ENCODE results near the gene SYNE2. TPM values are rescaled to one million over a fixed set of nuclear protein-coding genes. Genes with fewer than 3 reads are reported as not detected.
A peak's percentile ranks its signal among the peaks of the same experiment; 100 is the strongest.

The SYNE2 gene
- total RNA-seq, 2 experiments from 2014 or later, result 192 to 218 TPM

DNA sequence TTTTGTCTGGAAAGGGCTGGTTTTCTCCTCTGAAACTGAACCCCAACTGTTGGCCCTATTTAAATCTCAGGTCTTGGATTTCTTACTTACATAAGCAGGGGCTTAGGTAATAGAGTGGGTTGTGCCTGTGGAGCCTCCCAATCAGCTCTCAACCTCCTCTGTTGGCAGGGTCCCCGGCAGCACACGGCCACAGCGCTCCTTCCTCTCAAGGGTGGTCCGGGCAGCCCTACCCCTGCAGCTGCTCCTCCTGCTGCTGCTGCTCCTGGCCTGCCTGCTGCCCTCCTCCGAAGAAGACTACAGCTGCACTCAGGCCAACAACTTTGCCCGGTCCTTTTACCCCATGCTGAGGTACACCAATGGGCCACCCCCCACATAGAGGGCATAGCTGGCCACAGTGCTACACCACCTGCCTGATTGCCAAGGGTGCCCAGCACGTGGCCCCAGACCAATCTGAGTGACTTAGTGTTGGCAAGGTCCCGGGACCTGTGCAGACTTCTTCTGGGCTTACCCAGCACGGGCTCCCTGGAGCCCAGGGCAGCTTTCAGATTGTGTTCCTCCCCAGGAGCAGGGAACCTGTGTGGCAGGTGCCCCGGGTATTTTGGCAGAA, 372.4 kb downstream of the SYNE2 start:
- H3K27ac Mint-ChIP-seq, result no peak overlapping the region
- DNase-seq, result no peak
- peaks cover 45% of the 10 kb centered on the region for H3K36me3 Mint-ChIP-seq (ENCODE audit: low read depth)
- H3K4me3 Mint-ChIP-seq, result no peak overlapping the region
- CTCF ChIA-PET, result no interaction called here
- H3K9me3 Mint-ChIP-seq, result no peaks in the 10 kb centered on the region
- H3K27me3 Mint-ChIP-seq, result no peaks in the 10 kb centered on the region
- no peaks in the 10 kb centered on the region for H3K4me1 Mint-ChIP-seq
- POLR2A ChIA-PET, result no interaction called here

DNA sequence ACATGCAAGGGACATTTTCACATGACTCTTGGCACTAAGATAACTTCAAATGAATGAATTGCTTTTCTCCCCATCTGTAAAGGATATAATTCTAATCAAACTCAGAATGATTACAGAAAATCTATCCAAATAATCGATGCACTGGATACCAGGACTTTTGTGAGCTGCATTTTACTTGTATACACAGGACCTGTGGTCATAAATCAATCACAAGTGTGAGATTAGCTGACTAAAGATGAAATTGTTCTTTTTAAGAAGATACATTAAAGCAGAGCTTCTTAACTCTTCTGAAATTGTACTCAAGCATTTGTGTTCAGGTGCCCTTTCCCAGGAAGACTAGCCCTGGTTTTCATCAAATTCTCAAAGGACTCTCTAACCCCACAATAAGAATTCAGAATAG, 375.1 kb downstream of the SYNE2 start:
- Mint-ChIP-seq H3K4me3 (no peak overlapping the region), H3K27me3 (no peaks in the 10 kb centered on the region), H3K27ac (no peak overlapping the region), H3K4me1 (no peaks in the 10 kb centered on the region), H3K36me3 (ENCODE audit: low read depth) (peaks cover 41% of the 10 kb centered on the region), H3K9me3 (no peaks in the 10 kb centered on the region)
- no peak for DNase-seq
- ChIA-PET CTCF (interaction anchor here (1.2 kb wide), 1 partner anchor 36 kb away, joined by 3 read pairs; no protein-coding TSS in a partner anchor), POLR2A (no interaction called here)

DNA sequence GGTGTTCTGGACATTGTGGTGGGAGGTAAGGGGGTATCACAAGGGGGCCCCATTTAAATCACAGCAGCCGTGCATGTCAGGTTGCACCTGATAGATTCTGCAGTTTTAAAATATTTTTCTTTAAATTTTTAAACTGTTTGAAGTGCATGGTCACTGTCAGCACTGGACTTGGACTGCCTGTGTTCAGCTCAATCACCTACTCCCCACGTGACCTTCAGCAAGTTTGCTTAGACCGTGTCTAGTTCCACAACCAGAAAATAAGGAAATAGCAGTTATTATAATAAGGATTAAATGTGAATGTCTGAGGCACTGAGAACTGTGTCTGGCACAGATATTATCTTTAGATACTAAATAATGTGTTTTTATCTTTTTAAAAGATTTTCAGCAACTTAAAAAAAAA, 376.7 kb downstream of the SYNE2 start:
- Mint-ChIP-seq H3K27me3 (no peaks in the 10 kb centered on the region), H3K9me3 (no peaks in the 10 kb centered on the region), H3K27ac (no peak overlapping the region), H3K4me3 (no peak overlapping the region), H3K4me1 (no peaks in the 10 kb centered on the region), H3K36me3 (ENCODE audit: low read depth) (peaks cover 35% of the 10 kb centered on the region)
- POLR2A ChIA-PET, result no interaction called here
- DNase-seq, result no peak
- CTCF ChIA-PET, result interaction anchor here (0.5 kb wide), 1 partner anchor 840 kb away, joined by 3 read pairs; no protein-coding TSS in a partner anchor

DNA sequence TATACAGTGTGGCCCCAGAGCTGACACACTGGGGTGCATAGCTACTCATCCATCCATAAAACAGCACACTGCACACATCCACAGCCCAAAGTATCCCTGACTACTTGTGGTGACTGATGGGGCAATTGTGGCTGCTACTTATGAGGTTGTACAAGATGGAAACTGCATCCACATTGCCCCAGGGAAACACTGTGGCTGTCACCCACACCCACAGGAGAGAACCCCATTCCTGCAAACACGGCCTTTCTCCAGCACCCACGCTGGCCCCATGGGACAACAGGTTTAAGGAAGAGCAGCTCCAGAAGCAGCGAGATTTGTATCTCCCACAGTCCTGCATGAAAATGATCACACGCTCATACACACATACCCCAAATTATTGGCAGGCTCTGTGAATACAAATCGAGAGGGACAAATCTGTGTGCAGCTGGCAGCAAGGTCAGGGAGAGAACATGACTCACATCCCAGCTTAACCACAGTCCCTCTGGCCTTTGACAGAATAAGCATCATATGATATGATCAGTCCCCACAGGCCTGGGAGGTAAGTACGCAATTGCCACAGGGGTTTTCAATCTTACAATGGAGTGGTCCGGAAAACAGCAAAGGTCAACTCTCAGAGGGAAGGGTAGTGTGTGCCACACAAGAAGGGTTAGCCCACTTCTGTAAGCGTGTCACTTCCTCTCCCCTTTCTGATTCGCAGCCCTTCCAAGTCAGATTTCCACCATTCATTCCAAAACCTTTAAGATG, 379.5 kb downstream of the SYNE2 start:
- Mint-ChIP-seq H3K27me3 (no peaks in the 10 kb centered on the region), H3K36me3 (ENCODE audit: low read depth) (peaks cover 24% of the 10 kb centered on the region), H3K27ac (no peak overlapping the region), H3K9me3 (no peaks in the 10 kb centered on the region), H3K4me3 (no peak overlapping the region), H3K4me1 (no peaks in the 10 kb centered on the region)
- DNase-seq, result no peak
- ChIA-PET CTCF (interaction anchor here (0.6 to 1.2 kb wide), 3 partner anchors 19 to 73 kb away, joined by 3 to 4 read pairs (median 3); no protein-coding TSS in a partner anchor), POLR2A (no interaction called here)

DNA sequence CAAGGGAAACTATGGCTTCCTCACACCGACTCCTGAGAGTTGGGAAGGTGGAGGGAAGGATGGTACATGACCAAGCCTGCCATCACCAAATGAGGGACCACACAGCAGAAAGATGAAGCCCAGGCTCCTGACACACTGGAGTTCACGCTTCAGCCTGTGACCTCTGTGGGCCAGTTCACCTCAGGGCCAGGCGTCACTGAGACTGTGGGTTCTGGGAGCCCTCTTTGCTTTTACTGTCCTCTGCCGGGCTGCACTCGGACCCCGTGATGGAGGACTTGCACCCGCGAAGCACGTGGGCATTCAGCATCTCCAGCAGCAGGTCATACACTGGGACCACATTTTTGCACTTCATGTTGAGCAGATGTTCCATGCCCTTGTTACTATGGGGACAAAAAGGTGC, 380.1 kb downstream of the SYNE2 start:
- ChIA-PET CTCF (no interaction called here), POLR2A (no interaction called here)
- H3K4me3 Mint-ChIP-seq, result no peak overlapping the region

DNA sequence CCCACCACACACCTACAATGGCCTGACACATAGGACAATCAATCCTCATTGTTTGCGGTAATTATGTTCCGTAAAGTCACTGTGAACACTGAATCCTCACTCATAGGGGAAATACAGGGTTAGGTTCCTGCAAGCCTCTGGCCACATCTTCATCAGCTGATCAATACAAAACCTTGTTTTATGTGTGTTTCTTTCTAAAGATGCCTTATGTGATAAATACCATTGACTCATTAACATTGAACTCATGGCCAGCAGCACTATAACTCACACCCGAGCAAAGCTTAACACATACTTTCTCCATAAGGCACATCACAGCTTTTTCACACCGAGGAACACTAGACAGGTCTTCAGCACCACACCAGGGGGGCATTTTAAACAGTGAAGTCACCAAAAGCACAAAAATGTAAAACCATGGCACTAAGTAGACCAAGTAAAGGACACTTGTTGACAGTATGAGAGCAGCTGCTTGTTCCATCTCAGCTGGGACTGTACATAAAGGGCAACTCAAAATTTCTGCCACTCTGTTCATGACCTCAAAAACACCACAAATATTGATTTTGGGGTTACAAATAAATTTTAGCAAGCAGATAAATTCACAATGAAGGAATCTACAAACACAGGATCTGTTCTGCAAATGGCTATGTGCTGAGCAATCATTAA, 380.9 kb downstream of the SYNE2 start:
- H3K4me1 Mint-ChIP-seq, result no peaks in the 10 kb centered on the region

More for the DNA sequence above, 380.1 kb downstream of the SYNE2 start:
- Mint-ChIP-seq H3K9me3 (no peaks in the 10 kb centered on the region), H3K27ac (no peak overlapping the region), H3K36me3 (ENCODE audit: low read depth) (peaks cover 20% of the 10 kb centered on the region), H3K27me3 (no peaks in the 10 kb centered on the region), H3K4me1 (no peaks in the 10 kb centered on the region)
- no peak for DNase-seq

DNA sequence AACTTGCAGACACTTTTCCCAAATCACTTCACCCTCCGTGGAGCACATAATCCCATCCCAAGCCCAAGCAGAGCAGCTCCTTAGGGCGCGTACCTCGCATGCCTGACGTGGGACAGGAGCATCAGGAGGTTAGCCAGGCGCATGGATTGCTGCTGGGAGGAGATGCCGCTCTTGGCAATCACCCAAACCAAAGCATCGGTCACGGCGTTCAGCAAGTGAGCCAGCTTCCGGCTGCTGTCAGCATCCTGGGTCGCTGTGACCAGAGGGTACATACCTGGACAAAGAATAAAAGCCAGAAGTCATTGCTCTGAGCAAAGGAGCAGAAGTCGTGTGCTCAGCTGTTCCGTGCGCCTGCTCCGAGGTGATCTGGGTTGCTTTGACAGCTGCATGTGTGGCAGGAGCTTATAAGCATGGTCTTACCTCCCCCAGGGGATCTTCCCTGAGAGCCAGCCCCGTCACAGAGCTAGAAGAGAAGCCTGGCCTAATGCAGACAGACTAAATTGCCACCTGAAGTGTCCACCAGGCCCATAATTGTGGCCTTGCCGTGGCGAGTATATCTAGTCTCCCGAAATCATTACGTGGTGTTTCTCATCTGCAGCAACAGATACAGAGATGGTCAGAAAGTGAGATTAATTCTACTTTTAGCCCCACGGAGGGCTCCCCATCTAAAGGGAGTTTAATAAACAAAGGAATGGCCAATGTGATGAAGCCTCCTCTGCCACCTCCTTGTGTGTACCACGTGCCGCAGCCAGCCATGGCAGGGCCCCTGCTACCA, 382.3 kb downstream of the SYNE2 start:
- Mint-ChIP-seq H3K27me3 (peaks cover 2% of the 10 kb centered on the region), H3K4me3 (no peak overlapping the region), H3K36me3 (ENCODE audit: low read depth) (peaks cover 8% of the 10 kb centered on the region), H3K9me3 (no peaks in the 10 kb centered on the region), H3K4me1 (no peaks in the 10 kb centered on the region), H3K27ac (peak overlapping the region; percentile 11)
- DNase-seq, result no peak
- CTCF ChIA-PET, result interaction anchor here (1.6 kb wide), 1 partner anchor 17 kb away, joined by 4 read pairs; no protein-coding TSS in a partner anchor
- POLR2A ChIA-PET, result no interaction called here

More for the DNA sequence above, 380.9 kb downstream of the SYNE2 start:
- H3K27me3 Mint-ChIP-seq, result peaks cover 2% of the 10 kb centered on the region
- no peaks in the 10 kb centered on the region for H3K9me3 Mint-ChIP-seq
- no peak overlapping the region for H3K27ac Mint-ChIP-seq
- ChIA-PET CTCF (no interaction called here), POLR2A (no interaction called here)
- H3K4me3 Mint-ChIP-seq, result no peak overlapping the region
- DNase-seq, result no peak
- H3K36me3 Mint-ChIP-seq (ENCODE audit: low read depth), result peaks cover 13% of the 10 kb centered on the region

DNA sequence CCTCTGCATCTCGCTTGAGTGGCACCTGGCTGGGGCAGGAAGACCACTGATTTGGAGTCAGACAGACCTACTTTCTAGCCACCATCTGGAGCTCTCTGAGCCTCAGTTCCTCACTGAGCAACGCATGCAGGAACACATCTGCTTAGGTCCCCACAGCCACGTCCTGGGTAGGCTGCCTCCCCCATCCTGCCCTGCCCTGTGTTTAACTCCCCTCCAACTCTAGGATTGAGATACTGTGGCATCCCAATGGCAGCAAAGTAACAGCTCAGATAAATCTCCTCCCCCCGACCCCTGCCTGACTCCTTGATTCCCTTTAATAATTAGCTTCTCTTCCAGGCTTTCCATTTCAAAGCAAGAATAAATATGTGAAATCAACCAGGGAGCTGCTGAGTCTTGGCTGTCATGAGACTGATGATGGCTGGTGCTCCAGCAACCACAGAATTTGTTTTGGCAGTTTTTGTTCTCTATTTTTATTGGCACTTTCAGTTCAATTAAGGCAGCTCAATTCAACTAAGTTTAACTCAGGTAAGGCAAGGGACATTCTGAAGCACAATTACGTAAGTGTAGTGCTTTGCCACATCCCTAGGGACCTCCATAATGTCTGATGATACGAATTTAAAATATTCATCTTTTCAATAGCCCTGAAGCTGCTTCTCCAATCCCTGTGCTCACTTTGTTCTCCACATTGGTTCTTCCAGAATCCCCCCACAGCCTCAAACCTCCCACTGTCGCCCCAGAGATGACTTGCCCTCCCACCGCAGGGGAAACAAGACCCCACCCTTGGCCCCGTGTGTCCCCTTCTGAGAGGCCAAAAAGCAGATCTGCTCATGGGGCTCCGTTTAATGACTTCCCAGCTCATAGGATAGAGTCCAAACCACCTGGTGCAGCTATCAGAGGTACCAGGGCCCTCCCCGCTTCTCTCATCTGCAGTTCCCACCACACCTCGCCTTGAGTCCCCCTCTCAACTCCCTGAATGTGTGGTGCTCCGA, 383.1 kb downstream of the SYNE2 start:
- CTCF ChIA-PET, result interaction anchor here (1.6 kb wide), 1 partner anchor 18 kb away, joined by 4 read pairs; no protein-coding TSS in a partner anchor
- DNase-seq, result no peak
- no peaks in the 10 kb centered on the region for H3K9me3 Mint-ChIP-seq
- H3K27ac Mint-ChIP-seq, result peak overlapping the region; percentile 20
- H3K27me3 Mint-ChIP-seq, result peaks cover 2% of the 10 kb centered on the region
- H3K4me3 Mint-ChIP-seq, result no peak overlapping the region
- POLR2A ChIA-PET, result no interaction called here
- peaks cover 8% of the 10 kb centered on the region for H3K36me3 Mint-ChIP-seq (ENCODE audit: low read depth)
- no peaks in the 10 kb centered on the region for H3K4me1 Mint-ChIP-seq

DNA sequence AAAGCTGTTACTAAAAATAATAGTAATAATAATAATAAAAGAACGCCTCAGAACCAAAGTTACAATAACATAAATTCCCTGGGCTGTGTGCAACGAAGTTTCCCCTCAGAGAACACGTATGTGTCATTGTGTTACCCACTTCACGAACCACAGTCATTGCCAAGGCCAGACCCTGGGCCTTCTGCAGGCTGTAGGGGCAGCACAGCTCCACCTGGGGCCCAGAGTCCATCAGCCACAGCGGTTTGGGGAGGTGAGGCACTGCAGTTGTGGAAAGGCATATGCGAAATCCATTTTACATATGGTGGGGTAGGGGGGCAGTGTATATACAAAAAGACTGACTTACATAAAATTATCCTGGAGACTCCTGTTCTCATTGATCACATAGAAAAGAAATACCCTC, 385.2 kb downstream of the SYNE2 start:
- Mint-ChIP-seq H3K4me3 (no peak overlapping the region), H3K27me3 (peaks cover 14% of the 10 kb centered on the region), H3K27ac (no peak overlapping the region), H3K36me3 (ENCODE audit: low read depth) (peaks cover 3% of the 10 kb centered on the region), H3K9me3 (no peaks in the 10 kb centered on the region), H3K4me1 (no peaks in the 10 kb centered on the region)
- CTCF ChIA-PET, result interaction anchor here (0.6 to 0.7 kb wide), 2 partner anchors 340 to 510 kb away, joined by 3 read pairs; no protein-coding TSS in a partner anchor
- POLR2A ChIA-PET, result no interaction called here
- no peak for DNase-seq

DNA sequence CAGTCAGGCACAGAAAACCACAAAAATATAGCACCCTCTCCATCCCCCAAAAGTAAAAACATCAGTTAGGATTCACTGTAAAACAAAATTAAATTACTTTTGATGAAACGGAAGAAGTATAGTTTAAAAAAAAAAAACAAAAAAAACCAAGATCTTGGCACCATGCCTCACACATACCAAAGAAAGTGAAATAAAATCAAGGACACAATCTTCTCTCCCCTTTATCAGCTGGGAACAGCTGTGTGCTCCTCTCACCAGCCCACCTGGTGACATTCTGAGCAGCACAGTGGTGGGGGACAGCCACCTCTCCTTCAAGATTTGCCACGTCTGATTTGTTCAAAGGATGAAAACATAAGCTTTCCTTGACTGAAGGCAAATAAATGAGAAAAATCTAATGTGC, 385.8 kb downstream of the SYNE2 start:
- no peak overlapping the region for H3K27ac Mint-ChIP-seq
- peaks cover 14% of the 10 kb centered on the region for H3K27me3 Mint-ChIP-seq
- no peaks in the 10 kb centered on the region for H3K4me1 Mint-ChIP-seq
- H3K9me3 Mint-ChIP-seq, result no peaks in the 10 kb centered on the region
- no peak overlapping the region for H3K4me3 Mint-ChIP-seq
- H3K36me3 Mint-ChIP-seq (ENCODE audit: low read depth), result no peaks in the 10 kb centered on the region
- CTCF ChIA-PET, result interaction anchor here (0.5 to 0.7 kb wide), 2 partner anchors 118 to 510 kb away, joined by 3 read pairs; no protein-coding TSS in a partner anchor
- no peak for DNase-seq
- POLR2A ChIA-PET, result no interaction called here

DNA sequence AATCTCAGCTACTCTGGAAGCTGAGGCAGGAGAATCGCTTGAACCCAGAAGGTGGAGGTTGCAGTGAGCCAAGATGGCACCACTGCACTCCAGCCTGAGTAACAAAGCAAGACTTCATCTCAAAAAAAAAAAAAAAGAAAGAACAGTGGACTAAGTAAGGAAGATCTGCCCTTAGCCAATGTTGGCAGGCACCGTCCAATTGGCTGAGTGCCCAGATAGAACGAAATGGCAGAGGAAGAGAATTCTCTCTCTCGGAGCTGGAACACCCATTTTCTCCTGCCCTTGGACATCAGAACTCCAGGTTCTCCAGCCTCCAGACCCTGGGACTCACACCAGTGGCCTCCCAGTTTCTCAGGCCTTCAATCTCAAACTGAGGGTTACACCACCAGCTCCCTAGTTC, 391.5 kb downstream of the SYNE2 start:
- POLR2A ChIA-PET, result no interaction called here
- Mint-ChIP-seq H3K27ac (no peak overlapping the region), H3K4me3 (no peak overlapping the region), H3K9me3 (no peaks in the 10 kb centered on the region), H3K4me1 (no peaks in the 10 kb centered on the region), H3K27me3 (peaks cover 12% of the 10 kb centered on the region), H3K36me3 (ENCODE audit: low read depth) (no peaks in the 10 kb centered on the region)
- CTCF ChIA-PET, result interaction anchor here (0.6 kb wide), 1 partner anchor 532 kb away, joined by 3 read pairs; no protein-coding TSS in a partner anchor
- DNase-seq, result no peak

DNA sequence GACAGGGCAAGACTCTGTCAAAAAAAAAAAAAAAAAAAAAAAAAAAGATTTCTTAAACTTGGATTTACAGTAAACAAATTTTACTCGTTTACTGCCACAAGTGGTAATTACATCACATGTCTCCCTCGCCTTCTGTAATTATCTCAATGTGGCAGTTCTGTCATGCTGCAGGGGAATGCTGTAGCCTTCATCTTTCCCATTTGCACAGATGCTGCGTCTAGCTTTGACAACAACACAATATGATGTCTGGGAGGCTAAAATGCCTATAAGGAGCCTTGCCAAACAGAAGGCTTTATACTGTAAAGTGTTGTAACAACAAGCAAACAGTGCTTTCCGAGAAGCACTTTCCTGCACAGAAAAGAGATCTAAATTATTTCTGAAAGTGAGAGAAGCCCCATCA, 392.7 kb downstream of the SYNE2 start:
- Mint-ChIP-seq H3K27me3 (peaks cover 12% of the 10 kb centered on the region), H3K4me3 (no peak overlapping the region), H3K9me3 (no peaks in the 10 kb centered on the region), H3K36me3 (ENCODE audit: low read depth) (no peaks in the 10 kb centered on the region), H3K4me1 (no peaks in the 10 kb centered on the region), H3K27ac (no peak overlapping the region)
- ChIA-PET POLR2A (no interaction called here), CTCF (no interaction called here)
- no peak for DNase-seq
